ENCODE results near the gene PSD4.

PSD4 gene

DNA sequence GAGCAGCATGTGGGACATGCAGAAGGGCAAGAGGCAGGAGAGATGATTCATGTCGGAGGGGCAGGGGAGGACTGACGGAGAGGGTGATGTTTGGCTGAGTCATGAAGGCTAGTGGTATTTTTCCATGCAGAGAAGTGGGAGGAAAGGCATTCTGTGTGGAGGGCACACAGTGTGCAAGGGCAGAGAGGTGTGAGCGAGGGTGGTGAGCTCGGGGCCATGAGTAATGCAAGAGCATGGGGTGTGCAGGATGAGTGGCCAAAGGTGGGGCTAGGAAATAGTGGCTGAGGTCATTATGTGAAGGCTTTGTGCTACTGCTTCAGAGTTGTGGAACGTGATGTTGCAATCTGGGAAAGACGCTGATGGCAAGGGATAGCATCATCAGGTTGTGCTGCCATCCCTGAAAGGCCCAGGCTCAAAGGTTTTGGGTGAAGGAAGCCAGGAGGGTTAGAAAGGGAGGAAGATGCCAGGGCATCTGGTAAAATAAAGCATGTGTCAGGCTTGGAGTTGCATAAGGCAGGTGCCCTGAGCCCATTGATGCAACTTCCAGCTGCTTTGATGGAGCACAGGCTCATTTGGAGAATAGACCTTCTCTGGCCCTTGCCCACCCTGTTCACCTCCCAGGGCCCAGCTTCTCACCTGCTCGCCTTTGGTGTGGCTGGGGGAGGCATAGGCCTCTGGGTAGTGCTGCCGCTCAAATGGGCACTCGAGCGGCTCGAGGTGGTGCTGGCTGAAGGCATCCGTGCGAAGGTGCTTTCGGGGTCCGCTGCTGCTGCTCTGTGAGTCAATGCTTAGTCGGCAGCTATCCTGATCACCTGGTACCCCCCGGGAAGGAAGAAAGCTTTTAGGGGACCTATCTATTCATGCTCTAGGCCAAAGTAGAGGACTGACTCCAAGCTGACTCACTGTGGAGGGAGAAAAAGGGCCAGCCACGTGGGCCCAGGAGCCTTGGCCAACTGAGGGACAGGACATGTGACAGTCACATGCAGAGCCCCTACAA, 67.4 kb downstream of the PSD4 start:
- peak; percentile 69 for DNase-seq

DNA sequence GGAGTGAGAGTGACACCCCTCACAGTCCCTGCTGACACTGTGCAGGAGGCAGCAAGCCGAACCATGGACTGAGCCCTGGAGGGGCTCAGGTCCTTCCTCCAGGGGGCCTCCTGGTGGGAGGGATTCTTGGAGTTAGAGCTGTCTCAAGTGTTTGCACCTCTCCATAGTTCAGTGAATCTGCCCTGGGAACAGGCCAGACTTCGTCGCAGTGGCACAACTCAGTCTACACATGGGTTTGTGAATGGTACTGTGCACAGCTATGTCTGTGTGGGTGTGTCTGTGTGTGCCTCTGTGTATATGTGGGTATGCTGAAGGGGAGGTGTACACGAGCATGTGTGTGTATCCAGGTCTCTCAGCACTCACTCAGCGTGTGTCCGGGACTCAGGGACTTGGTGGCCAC, 68.6 kb downstream of the PSD4 start:
- DNase-seq = no peak

DNA sequence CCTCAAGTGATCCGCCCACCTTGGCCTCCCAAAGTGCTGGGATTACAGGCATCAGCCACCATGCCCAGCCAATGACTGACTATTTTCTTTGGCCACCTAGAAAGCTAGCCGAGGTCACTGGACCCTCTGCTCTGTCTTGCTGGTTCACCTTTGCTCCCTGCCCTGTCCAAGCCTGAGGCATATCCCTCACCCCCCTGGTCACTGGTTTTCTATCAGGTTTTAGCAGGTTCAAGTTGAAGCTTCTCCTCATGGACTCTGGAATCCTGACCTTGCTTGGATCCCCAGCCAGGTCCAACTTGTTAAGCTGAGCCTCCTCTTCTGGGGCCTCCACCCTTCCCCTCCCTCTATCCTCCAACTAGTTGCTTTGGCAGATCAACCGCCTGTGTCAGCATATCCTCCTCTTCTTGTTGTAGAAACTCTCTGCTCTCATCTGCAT, 71.5 kb downstream of the PSD4 start:
- no peak for DNase-seq

DNA sequence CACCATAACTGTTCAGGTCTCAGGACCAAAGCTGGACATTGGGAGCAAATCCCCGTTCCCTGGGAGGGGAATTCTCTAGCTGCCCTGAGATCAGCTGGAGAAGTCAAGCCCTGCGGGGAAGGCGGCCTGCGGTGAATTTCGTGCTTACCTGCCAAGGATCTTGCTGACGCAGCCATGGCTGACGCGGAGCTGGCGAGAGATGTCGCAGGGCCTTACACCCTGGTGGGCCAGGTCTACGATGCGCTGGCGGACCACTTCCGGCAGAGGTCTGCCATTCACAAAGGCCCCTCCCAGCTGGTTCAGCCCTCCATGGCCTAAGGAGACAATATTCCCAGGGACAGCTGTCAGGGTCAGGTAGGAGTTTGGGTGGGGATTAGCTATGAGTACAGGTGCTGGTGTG, 72.8 kb downstream of the PSD4 start:
- DNase-seq = no peak

DNA sequence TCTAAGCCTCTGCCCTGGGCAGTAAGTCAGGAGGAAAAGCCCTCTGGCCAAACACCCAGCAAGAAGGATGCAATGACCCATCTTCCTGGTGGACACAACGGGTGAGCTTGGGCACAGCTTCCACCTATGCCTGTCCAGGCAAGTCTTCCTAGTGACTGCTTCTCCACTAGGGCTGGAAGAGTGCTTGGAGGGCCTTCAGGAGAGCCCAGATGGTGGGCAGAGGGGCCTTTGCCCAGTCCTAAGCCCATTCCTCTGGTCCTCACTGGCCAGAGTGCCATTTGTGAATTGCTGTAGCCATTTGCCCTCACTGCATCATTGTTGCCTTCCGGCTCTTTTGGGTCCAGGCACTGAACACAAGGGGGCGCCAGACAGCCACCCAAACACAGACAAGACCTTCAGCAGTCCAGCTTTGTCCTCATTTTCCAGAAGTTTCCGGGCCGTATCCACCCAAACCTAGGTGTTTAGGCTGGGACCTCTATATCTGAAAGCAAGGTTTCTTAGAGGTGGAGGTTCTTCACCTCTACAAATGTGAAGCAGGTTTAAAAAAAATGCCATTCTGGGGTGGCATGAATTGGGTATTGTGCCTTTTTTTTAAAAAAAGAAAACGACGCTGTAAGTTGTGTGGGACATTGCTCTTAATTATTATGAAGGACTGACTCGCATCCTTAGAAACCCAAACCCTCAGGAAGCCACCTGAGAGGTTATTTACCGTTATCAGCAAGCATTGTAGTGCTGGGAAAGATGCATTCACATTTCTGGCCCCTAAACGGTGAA, 75.4 kb downstream of the PSD4 start:
- peak; percentile 79 for DNase-seq

DNA sequence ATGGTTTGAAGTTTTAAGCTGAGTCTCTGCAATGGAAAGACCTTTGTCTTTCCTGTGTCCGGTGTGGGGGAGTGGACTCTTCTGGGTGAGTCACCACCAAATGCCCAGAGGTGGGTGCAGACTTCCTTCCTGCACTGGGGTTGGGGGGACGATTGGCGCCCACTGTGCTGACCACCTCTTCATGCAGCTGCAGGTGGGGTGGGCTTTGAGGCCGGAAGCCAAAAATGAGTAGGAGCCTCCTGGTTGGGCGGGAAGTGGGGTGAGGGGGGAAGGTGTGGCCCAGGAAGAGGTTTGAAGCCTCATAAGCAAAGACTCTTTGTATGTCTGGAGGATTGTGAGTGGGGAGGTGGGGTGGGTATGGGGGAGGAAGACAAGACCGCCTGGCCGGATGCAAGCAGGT, 77.3 kb downstream of the PSD4 start:
- peak; percentile 19 for DNase-seq

DNA sequence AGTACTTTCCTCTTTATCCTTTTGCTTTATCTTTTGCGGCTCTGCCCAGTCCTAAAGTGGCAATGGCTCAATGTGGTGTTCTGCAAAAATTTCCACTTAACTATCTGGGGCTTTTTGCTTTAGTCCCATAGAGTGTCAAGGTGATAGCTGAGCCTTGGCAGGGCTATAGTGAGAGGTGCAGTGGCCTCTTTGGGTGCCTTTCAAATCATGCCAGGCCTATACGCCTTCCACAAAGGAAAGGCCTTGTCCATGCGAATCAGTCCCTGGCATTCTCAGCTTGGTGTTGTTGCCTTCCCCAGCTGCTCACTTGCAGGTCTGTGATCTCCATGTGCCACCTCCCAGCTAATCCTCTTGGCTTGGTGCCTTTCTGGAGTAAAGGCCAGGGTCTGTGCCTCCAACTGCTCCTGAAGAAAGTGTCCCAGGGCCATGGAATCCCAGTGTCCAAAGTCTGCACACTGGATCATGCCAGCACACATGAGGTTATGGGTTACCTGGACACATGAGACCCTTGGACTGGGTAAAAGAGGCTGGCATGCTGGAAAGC, 78.3 kb downstream of the PSD4 start:
- DNase-seq = no peak

DNA sequence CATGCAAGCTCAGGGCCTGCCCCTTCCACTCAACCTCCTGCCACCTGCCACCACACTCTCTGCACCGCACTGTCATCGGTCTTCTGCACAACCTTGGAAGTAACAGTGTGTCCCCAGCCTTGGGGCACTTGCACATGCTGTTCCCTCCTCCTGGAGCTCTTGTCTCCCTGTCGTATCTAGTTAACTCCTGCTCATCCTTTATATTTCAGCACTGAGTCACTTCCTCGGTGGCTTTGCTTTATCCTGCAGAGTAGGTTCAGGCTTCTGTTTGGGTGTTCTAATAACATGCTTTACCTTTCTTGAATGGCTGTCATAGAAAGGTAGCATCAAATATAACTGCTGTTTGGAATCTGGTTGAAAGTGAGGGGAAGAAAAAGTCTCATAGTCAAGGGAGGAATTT, 79.7 kb downstream of the PSD4 start:
- no peak for DNase-seq

DNA sequence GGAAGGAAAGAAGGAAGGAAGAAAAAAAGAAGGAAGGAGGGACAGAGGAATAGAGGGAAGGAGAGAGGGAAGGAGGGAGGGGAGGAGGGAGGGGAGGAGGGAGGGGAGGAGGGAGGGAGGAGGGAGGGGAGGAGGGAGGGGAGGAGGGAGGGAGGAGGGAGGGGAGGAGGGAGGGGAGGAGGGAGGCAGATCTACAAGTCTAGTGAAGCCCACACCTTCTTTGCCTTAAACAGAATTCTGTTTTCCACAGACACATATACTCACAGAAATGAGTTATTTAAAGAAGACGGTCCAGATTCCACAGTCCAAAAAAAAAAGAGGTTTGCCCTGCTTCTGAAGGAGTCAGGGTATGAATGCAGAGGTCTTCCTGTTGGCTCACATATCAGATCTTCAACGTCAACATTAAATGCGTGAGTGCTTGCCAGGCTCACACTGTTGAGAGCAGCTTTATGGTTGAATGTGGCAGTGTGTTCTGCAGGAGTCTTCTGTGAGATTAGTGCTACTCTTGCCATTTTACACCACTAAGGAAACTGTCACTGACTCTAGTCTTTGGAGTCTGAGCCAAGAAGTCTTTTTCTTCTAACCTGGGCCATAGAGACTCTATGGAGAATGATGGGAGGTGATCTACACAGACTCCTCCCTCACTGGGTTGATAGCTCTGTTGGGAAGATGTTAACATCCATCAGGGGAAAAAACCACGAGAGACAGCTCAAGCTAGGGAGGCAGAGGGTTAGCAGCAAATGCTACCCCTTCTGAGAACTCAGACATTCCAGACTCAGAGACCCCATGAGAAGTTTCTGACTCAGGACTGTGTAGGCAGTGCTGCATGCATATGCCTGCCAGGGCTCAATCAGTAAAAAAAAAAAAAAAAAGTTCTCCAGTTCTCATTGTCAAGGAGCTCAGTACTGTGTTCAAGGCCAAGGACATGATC, 81.6 kb downstream of the PSD4 start:
- DNase-seq = no peak

DNA sequence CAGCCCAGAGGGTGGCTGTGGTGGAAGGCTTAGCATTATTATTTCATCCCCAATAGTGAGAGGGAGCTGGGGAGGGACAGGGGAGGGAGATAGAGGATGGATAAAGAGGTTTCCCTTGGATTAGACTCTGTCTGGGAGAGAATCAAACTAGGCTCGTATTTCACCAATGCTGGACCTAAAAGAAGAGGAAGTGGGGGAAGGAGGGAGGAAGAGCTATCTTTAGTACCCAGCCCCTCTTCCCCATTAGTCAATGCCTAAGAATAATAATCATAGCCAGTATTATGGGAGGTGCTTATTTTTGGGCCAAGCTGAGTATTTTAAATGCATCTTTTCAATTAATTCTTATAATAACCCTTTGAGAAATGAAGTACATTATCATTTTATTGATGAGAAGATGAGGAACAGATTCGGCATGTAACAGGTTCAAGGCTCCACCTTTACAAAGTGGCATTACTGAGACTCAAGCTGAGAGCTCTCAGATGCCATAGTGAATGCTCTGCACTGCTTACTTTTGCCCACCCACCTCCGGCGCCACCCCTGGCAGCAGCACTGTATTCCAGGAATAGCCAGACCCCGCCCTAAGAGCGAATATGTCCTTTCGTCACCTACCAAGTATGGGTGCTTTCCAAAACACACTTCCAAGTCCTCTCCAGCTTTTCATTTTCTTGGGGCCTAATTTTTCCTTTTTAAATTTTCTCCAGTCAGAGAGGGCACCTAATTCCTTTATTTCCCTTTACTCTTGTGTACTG, 83.9 kb downstream of the PSD4 start:
- no peak for DNase-seq

DNA sequence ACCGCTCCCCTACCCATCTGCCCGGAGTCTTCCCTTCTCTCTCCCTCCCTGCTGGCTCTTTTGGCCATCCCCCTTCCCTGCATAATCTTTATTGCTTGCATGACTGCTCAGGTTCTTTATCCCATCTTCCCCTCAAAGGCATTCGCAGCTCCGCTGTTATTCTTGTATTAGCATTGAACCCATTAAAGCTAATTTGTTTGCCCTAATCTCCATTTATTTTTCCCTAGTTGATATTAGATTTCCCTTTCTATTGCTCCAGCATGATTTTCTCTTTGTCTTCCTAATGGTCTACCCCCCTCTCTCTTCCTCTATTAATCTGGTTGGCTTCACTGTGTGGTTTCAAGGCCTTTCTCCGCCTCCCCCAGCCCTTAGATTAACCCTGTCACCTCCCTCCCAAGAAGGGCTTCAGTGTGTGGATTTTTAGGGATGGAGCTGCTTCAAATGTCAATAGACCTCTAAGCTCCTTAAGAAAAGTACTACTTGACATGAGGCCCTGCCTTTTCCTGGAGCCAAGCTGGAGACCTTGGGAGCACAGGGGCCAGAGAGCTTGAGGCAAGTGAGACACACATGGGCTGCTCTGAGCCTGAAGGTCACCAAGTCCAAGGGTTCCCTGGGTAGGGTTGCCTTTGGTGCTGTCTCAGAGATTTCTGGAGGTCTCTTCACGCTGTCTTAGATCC, 84.8 kb downstream of the PSD4 start:
- DNase-seq = no peak
